DMS53 treated with DMSO at 0.1 percent for 48 hours (cell line): Measurements from ENCODE around the gene CHID1.

ENCODE experiments used
- DNase-seq: peaks from one replicate; lab custom pipeline; 2025; ENCODE audit not compliant: unreplicated experiment; lab: John Stamatoyannopoulos, UW

The CHID1 gene

GRCh38 chr11:888310-889212 lies 22.0 kb downstream of the CHID1 start:
- no peak for DNase-seq

- no peak for DNase-seq
Measured at GRCh38 chr11:887589-887988, 23.0 kb downstream of the CHID1 start.

GRCh38 chr11:886568-886967 lies 24.0 kb downstream of the CHID1 start:
- no peak for DNase-seq

GRCh38 chr11:884578-885070 lies 26.0 kb downstream of the CHID1 start:
- DNase-seq, result no peak

- DNase-seq, result no peak
Measured at GRCh38 chr11:883527-883926, 27.1 kb downstream of the CHID1 start.

GRCh38 chr11:882596-882995 lies 28.0 kb downstream of the CHID1 start:
- DNase-seq, result no peak

GRCh38 chr11:880447-880846 lies 30.2 kb downstream of the CHID1 start:
- DNase-seq, result no peak

- DNase-seq, result no peak
Measured at GRCh38 chr11:877565-877964, 33.0 kb downstream of the CHID1 start.

GRCh38 chr11:876545-876944 lies 34.1 kb downstream of the CHID1 start:
- no peak for DNase-seq

GRCh38 chr11:875769-876301 lies 34.8 kb downstream of the CHID1 start:
- no peak for DNase-seq

- DNase-seq, result no peak
Measured at GRCh38 chr11:875203-875602, 35.4 kb downstream of the CHID1 start.

GRCh38 chr11:873706-874105 lies 36.9 kb downstream of the CHID1 start:
- DNase-seq, result no peak

- no peak for DNase-seq
Measured at GRCh38 chr11:872799-873198, 37.8 kb downstream of the CHID1 start.

- no peak for DNase-seq
Measured at GRCh38 chr11:871472-871871, 39.1 kb downstream of the CHID1 start.

- DNase-seq, result no peak
Measured at GRCh38 chr11:870418-870817, 40.2 kb downstream of the CHID1 start.

GRCh38 chr11:870127-870413 lies 40.5 kb downstream of the CHID1 start:
- no peak for DNase-seq

GRCh38 chr11:869399-870126 lies 41.0 kb downstream of the CHID1 start:
- DNase-seq, result no peak

- no peak for DNase-seq
Measured at GRCh38 chr11:868802-869201, 41.8 kb downstream of the CHID1 start.

GRCh38 chr11:868394-868793 lies 42.2 kb downstream of the CHID1 start:
- DNase-seq, result no peak

- no peak for DNase-seq
Measured at GRCh38 chr11:867856-868358, 42.7 kb downstream of the CHID1 start.

GRCh38 chr11:866481-866880 lies 44.1 kb downstream of the CHID1 start:
- no peak for DNase-seq
